ENCODE measurements around the gene ASCC2.

DNA sequence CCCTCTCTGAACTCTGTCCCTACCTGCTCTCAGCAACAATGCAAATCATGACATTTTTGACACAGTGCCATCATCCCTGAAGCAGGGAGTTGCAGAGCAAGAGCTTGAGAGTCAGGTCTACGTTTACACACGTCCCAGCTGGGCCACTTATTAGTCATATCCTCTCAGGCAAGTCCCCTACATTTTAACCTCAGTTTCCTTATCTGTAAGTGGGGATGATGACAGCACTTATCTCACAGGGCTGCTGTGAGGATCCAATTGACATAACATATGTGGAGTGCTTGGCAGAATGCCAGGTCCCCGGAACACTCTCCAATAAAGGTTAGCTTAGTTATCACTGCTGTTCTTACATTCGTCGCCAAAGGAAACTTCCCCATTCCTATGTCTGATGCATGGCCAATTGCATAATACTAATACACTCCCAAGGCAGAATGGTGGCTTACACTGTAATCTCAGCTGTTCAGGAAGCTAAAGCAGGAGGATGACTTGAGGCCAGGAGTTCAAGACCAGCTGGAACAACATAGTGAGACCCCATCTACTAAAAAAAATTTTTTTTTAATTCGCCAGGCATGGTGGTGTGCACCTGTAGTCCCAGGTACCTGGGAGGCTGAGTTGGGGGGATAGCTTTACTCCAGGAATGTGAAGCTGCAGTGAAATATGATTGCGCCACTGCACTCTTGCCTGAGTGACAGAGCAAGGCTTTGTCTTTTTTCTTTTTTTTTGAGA, 16.6 kb downstream of the ASCC2 start:
- TF ChIP-seq, protein P1, sequence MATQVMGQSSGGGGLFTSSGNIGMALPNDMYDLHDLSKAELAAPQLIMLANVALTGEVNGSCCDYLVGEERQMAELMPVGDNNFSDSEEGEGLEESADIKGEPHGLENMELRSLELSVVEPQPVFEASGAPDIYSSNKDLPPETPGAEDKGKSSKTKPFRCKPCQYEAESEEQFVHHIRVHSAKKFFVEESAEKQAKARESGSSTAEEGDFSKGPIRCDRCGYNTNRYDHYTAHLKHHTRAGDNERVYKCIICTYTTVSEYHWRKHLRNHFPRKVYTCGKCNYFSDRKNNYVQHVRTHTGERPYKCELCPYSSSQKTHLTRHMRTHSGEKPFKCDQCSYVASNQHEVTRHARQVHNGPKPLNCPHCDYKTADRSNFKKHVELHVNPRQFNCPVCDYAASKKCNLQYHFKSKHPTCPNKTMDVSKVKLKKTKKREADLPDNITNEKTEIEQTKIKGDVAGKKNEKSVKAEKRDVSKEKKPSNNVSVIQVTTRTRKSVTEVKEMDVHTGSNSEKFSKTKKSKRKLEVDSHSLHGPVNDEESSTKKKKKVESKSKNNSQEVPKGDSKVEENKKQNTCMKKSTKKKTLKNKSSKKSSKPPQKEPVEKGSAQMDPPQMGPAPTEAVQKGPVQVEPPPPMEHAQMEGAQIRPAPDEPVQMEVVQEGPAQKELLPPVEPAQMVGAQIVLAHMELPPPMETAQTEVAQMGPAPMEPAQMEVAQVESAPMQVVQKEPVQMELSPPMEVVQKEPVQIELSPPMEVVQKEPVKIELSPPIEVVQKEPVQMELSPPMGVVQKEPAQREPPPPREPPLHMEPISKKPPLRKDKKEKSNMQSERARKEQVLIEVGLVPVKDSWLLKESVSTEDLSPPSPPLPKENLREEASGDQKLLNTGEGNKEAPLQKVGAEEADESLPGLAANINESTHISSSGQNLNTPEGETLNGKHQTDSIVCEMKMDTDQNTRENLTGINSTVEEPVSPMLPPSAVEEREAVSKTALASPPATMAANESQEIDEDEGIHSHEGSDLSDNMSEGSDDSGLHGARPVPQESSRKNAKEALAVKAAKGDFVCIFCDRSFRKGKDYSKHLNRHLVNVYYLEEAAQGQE (IDR thresholded peaks at IDR 0.05): no peak
- no peak for TF ChIP-seq CTCF (IDR thresholded peaks at IDR 0.05; ENCODE audit: low read depth, low read length, missing input control)
- TF ChIP-seq, protein P2, sequence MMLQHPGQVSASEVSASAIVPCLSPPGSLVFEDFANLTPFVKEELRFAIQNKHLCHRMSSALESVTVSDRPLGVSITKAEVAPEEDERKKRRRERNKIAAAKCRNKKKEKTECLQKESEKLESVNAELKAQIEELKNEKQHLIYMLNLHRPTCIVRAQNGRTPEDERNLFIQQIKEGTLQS (IDR thresholded peaks at IDR 0.05): peak; percentile 72
- peak; percentile 49 to 58 for TF ChIP-seq RAD21 (IDR thresholded peaks at IDR 0.05)
- TF ChIP-seq TAF1 (conservative IDR thresholded peaks at IDR 0.05): no peak
- peak; percentile 61 for TF ChIP-seq YY1 (IDR thresholded peaks at IDR 0.05)
- TF ChIP-seq MAX (IDR thresholded peaks at IDR 0.05): no peak
- peak in 1 of 2 donors; percentile 34 for TF ChIP-seq GABPA (IDR thresholded peaks at IDR 0.05 in 1 of 2, conservative IDR thresholded peaks at IDR 0.05 in 1 of 2)
- TF ChIP-seq SP1 (IDR thresholded peaks at IDR 0.05): peak; percentile 80
- TF ChIP-seq NR2F2 (IDR thresholded peaks at IDR 0.05): peak; percentile 7
- peak in 1 of 2 donors; percentile 5 for TF ChIP-seq EGR1 (IDR thresholded peaks at IDR 0.05; ENCODE audit: low read depth in 2 of 2)
- TF ChIP-seq RXRA (IDR thresholded peaks at IDR 0.05): peak; percentile 94 to 96
